A549 treated with DMSO at 1 μM for 4 hours (cell line): ENCODE measurements around the gene KCNAB2. TPM values are rescaled to one million over a fixed set of nuclear protein-coding genes. Genes with fewer than 3 reads are reported as not detected.

Experiments used
- total RNA-seq: library from RNA; stranded (reverse); fragments of 200-300 nt; extraction: Qiagen RNA extraction; gene quantifications from 5 replicates; pipeline ENCODE4 v1.2.3, GENCODE V29; 2022; ENCODE audit warnings: low read depth

The KCNAB2 gene
- 6.9 to 10.0 TPM (median 8.3 TPM) in 5 replicates for total RNA-seq

DNA sequence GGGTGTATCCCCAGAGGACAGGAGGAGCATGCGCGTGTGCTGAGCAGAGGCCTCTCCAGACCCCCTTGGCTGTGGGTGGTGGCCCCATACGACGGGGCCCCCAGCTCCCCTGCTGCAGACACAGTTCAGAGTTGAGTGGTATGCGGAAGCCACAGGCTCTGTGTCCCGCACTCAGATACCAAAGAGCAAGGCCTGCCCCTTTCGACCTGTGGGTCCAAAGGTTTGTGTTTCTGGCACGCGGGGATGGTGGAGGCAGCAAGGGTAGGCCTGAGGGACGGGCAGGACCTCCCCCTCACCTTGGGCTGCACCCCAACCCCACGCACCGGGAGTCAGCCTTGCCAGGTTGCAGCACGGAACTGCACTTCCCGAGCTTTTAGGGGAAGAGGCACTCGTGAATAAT, at the start of gene KCNAB2:
Gene KCNAB2, plus strand, starts transcription at position 328 of the 400 bp plus-strand sequence. CDS start 5,649 bp downstream, outside the sequence.

Other genes starting within 250 kb of the KCNAB2 start
- gene NPHP4, start 53.5 kb upstream of the KCNAB2 start, total RNA-seq = 4.2 to 5.7 TPM (median 5.3 TPM) in 5 replicates
- gene CHD5, start 134.4 kb downstream of the KCNAB2 start, total RNA-seq = 0.58 to 1.1 TPM (median 0.81 TPM) in 5 replicates
- gene RPL22, start 153.7 kb downstream of the KCNAB2 start, total RNA-seq = 266 to 472 TPM (median 442 TPM) in 5 replicates
- 13.2 to 21.6 TPM (median 17.0 TPM) in 5 replicates for gene RNF207, start 160.2 kb downstream of the KCNAB2 start, total RNA-seq
- 50.0 to 62.8 TPM (median 58.0 TPM) in 5 replicates for gene ICMT, start 190.1 kb downstream of the KCNAB2 start, total RNA-seq
- gene HES3, start 198.3 kb downstream of the KCNAB2 start, total RNA-seq = 0.15 TPM in 1 of 5 replicates, not detected in the others
- 0.99 to 1.4 TPM (median 1.2 TPM) in 5 replicates for gene GPR153, start 215.2 kb downstream of the KCNAB2 start, total RNA-seq